Medulla oblongata (tissue), 1 donor: ENCODE data around the gene SH2D2A.

Experiments
- DNase-seq: peaks from one replicate; pipeline ENCODE4 v3.0.0-alpha.2; 2015; ENCODE audit errors: extremely low spot score

SH2D2A gene

GRCh38 chr1:156847591-156848460 lies 31.2 kb upstream of the SH2D2A start:
- DNase-seq = no peak

GRCh38 chr1:156846643-156847042 lies 30.0 kb upstream of the SH2D2A start:
- no peak for DNase-seq

- no peak for DNase-seq
These were observed 29.4 kb upstream of the SH2D2A start for GRCh38 chr1:156845953-156846545.

GRCh38 chr1:156845055-156845952 lies 28.7 kb upstream of the SH2D2A start:
- no peak for DNase-seq

- DNase-seq = no peak
These were observed 28.0 kb upstream of the SH2D2A start for GRCh38 chr1:156844638-156845037.

GRCh38 chr1:156844102-156844501 lies 27.5 kb upstream of the SH2D2A start:
- DNase-seq = no peak

GRCh38 chr1:156842618-156843300 lies 26.1 kb upstream of the SH2D2A start:
- DNase-seq = no peak

- DNase-seq = no peak
These were observed 24.7 kb upstream of the SH2D2A start for GRCh38 chr1:156841295-156841855.

GRCh38 chr1:156840898-156841279 lies 24.2 kb upstream of the SH2D2A start:
- DNase-seq = no peak

- no peak for DNase-seq
These were observed 23.7 kb upstream of the SH2D2A start for GRCh38 chr1:156840186-156840897.

- no peak for DNase-seq
These were observed 22.9 kb upstream of the SH2D2A start for GRCh38 chr1:156839426-156840109.

- peak; percentile 21 for DNase-seq
These were observed 22.3 kb upstream of the SH2D2A start for GRCh38 chr1:156838972-156839371.

GRCh38 chr1:156836892-156837291 lies 20.2 kb upstream of the SH2D2A start:
- DNase-seq = no peak

- no peak for DNase-seq
These were observed 19.5 kb upstream of the SH2D2A start for GRCh38 chr1:156836041-156836654.

GRCh38 chr1:156834322-156834721 lies 17.7 kb upstream of the SH2D2A start:
- DNase-seq = no peak

- DNase-seq = no peak
These were observed 17.0 kb upstream of the SH2D2A start for GRCh38 chr1:156833603-156834002.

GRCh38 chr1:156832434-156832833 lies 15.8 kb upstream of the SH2D2A start:
- no peak for DNase-seq

GRCh38 chr1:156828400-156829124 lies 11.9 kb upstream of the SH2D2A start:
- DNase-seq = no peak

GRCh38 chr1:156826630-156827029 lies 10.0 kb upstream of the SH2D2A start:
- DNase-seq = no peak
